NCI-H1105 (cell line): ENCODE measurements around the gene NLRX1.
A peak's percentile ranks its signal among the peaks of the same experiment; 100 is the strongest.
"Not testable (repeated sequence)": the region's sequence is repeated elsewhere in the genome, so short reads cannot be mapped to it uniquely, and the experiment has no call there.

Experiments used
- DNase-seq: peaks from one replicate; lab custom pipeline; 2025; lab: John Stamatoyannopoulos, UW

The NLRX1 gene, protein sequence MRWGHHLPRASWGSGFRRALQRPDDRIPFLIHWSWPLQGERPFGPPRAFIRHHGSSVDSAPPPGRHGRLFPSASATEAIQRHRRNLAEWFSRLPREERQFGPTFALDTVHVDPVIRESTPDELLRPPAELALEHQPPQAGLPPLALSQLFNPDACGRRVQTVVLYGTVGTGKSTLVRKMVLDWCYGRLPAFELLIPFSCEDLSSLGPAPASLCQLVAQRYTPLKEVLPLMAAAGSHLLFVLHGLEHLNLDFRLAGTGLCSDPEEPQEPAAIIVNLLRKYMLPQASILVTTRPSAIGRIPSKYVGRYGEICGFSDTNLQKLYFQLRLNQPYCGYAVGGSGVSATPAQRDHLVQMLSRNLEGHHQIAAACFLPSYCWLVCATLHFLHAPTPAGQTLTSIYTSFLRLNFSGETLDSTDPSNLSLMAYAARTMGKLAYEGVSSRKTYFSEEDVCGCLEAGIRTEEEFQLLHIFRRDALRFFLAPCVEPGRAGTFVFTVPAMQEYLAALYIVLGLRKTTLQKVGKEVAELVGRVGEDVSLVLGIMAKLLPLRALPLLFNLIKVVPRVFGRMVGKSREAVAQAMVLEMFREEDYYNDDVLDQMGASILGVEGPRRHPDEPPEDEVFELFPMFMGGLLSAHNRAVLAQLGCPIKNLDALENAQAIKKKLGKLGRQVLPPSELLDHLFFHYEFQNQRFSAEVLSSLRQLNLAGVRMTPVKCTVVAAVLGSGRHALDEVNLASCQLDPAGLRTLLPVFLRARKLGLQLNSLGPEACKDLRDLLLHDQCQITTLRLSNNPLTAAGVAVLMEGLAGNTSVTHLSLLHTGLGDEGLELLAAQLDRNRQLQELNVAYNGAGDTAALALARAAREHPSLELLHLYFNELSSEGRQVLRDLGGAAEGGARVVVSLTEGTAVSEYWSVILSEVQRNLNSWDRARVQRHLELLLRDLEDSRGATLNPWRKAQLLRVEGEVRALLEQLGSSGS

DNA sequence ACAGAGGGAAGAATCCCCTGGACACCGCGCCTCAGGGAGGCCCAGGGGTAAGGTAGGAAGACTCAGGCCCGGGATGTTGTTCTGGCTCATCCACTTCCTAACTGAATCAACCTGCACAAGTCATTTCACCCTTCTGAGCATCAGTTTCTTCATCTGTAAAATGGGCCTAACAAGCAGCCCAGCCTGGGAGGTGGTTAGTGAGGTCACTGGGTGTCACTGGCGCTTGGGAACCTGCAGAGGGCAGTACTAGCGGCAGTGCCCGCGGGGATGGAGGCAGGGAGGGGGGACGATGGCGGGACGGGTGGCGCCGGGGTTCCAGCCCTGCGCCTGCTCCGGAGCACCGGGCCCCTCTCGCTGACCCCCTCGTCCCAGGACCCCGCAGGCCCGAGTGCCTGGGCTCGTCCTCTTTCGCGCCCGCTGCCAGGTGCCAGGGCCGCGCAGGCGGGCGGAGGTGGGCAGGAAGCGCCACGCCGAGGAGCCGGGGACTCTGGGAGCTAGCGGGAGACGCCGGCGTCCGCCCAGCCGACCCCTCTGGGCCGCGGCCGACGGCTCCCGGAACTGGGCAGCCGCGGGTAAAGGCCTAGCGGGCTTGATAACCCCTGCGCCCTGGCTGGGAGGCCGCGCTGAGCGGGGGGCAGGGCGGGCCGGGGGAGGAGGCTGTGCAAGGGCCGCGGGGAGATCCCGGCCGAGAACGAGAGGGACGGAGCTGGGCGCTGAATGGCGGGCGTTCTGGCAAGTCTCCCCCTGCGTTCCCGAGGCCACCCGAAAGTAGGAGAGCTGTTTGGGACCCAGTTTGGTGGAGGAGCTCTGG, at the start of gene NLRX1:
TSS of gene NLRX1 (plus strand) at position 255 of the 811 bp plus-strand sequence. CDS start 2,679 bp downstream, outside the sequence.
- no peak for DNase-seq

DNA sequence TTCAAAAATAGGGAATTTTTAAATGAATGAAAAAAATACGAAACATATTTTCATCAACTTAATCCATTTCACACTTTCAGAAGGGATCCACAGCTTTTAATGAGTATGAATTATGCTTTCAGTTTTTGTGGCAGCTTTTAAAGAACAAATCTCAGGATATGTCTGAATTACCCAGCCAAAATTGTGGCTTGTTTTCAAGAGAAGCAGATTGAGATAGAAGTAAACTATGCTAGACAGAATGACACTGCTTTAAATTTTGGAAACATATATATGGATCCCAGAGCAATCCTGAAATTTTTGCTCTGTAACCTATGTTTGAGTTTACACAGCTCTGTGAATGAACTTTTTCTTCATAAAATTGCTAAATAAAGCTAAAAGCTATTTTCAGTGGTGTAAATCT, 49.6 kb upstream of the NLRX1 start:
- no peak for DNase-seq

DNA sequence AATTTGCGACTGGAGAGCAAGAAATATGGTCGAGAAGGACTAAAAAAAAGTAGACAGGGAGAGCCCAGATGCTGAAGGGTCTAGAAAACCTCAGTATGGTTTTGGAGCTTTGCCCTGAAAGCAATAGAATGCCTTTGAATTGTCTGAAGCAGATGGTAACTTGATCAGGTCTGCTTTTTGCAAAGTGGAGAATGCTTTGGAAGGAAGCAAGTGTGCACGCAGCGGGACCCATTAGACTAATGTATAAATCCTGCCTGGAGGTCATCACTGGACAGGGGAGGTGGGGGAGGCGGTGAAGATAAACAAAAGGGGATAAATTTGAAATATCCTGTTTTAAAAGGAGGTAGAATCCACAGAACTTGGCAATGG, 47.9 kb upstream of the NLRX1 start:
- DNase-seq = peak; percentile 45

DNA sequence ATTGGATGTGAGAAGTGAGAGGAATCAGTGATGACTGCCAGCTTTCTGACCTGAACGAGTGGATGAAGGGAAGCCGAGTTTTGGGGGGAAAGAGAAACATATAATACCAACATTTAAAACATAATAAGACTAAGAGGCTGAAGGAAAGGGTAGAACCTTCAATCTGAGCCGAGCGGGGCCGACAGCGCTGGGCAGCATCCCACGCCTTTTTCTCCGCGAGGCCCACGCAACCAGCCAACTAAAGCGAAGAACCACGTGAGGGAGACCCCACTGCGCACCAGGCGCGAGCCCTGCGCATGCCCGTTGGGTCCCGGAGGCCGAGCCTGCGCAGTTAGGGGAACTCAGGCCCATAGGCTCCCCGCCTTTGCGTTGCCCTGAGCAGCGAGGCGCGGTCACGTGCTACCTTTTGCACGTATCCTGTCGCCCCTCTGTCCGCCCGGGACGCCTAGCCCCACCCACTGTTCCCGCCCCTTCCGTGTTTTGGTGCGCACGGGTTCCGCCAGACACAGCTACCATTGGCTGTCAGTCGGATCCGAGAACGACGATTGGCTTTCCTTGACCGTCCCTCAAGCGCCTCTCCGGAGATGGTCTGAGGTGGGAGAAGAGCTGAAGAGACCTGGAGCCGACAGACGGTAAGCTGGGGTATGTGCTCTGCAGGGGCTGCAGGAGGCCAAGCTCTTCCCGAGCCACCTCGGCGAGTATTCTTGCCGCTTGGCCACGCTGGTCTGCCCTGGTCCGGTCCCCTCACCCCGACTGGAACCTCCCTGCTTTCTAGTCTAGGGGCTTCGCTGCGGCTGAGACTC, 47.3 kb upstream of the NLRX1 start, which contains the start of gene HINFP:
TSS of gene HINFP (plus strand) at position 573 of the 803 bp plus-strand sequence. CDS start 5,365 bp downstream, outside the sequence.
- peak; percentile 100 for DNase-seq

DNA sequence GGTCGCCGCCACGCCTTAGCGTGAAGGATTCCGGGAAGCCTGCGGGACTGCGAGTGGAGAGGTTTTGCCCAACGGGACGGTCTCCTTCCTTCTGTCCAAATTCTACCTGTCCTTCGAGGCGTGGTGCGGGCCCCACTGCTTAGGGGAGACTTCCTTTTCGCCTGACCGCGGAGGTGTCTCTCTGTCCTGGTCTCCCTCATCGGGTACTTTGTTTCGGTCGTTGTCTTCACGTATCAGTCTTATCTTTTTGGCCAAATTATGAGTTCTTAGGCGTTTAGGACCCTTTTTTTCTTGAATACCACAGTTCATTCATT, 46.8 kb upstream of the NLRX1 start:
- DNase-seq = no peak

DNA sequence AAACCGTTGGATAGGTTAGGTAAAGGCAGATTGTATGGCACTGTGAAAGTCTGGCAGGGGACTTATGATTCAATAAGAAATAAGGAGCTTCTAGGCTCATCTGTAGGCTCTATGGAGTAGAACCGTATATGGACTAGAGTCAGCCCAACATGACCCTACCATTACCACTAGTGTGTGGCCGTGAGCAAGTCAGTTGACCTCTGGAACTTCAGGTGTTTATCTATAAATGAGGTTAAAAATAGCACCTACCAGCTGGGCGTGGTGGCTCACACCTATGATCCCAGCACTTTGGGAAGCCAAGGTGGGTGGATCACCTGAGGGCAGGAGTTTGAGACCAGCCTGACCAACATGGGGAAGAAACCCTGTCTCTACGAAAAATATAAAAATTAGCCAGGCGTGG, 42.7 kb upstream of the NLRX1 start:
- no peak for DNase-seq

DNA sequence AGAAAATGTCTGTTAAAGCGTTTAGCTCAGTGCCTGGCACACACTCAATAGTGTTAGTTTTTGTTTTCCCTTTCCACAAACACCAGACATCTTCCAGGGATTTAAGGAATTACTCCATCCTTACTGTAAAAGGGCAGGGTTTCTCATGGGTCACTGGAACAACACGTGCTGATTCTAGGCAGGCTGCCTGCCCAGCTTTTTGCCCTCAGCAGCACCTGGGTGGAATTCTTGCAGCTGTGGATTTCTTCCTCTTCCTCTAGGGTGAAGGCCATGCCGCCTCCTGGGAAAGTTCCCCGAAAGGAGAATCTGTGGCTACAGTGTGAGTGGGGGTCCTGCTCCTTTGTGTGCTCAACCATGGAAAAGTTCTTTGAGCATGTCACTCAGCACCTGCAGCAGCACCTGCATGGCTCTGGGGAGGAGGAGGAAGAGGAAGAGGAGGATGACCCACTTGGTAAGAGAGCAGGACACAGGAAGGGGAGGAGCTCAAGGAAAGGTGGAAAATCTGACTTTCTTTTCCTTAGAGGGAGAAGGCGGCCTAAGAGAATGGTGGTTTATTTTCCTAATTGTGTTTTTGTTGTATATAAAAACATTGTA, 41.8 kb upstream of the NLRX1 start:
- no peak for DNase-seq

DNA sequence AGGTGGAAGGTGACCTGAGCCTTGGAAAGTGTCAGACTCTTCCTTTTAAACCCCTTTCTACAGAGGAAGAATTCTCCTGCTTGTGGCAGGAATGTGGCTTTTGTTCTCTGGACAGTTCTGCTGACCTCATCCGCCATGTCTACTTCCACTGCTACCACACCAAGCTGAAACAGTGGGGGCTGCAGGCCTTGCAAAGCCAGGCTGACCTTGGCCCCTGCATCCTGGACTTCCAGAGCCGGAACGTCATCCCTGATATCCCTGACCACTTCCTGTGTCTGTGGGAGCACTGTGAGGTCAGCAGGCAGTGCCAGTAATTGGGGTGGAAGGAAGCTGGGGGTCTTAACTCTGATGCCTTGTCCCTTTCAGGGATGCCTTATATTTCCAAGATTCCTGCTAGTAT, 37.9 kb upstream of the NLRX1 start:
- no peak for DNase-seq

DNA sequence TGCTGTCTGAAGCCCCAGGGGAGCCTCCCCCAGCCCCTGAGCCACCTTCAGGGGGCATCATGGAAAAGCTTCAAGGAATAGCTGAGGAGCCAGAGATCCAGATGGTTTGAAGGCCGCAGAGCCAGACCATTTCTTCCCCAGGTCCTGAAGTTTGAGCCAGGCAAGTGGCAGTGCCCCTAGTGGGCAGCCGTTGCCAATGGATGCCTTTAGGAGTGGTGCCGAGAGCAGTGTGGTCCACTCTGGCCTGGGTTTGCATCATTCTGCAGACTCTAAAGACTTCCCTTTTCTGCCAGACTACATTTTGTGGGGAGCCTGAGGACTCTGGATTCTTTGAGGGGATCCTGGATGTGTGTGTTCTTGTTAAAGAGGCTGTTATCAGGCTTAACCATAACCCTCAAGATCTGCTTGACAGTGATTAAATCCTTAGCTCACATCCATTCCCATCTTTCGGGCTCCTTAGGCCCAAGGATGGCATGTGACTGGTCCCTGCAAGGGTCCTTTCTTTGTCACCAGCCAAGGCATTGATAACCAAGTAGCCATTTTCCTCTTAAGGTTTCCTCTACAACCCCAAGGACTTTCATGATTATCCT, 34.0 kb upstream of the NLRX1 start:
- DNase-seq = no peak

DNA sequence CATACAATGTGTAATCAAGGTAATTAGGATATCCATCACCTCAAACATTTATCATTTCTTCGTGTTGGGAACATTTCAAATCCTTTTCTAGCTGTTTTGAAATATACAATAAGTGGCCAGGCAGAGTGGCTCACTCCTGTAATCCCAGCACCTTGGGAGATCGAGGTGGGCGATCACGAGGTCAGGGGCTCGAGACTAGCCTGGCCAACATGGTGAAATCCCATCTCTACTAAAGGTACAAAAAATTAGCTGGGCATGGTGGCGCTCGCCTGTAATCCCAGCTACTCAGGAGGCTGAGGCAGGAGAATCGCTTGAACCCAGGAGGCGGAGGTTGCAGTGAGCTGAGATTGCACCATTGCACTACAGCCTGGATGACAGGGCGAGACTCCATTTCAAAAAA, 29.2 kb upstream of the NLRX1 start:
- not testable (repeated sequence) for DNase-seq

DNA sequence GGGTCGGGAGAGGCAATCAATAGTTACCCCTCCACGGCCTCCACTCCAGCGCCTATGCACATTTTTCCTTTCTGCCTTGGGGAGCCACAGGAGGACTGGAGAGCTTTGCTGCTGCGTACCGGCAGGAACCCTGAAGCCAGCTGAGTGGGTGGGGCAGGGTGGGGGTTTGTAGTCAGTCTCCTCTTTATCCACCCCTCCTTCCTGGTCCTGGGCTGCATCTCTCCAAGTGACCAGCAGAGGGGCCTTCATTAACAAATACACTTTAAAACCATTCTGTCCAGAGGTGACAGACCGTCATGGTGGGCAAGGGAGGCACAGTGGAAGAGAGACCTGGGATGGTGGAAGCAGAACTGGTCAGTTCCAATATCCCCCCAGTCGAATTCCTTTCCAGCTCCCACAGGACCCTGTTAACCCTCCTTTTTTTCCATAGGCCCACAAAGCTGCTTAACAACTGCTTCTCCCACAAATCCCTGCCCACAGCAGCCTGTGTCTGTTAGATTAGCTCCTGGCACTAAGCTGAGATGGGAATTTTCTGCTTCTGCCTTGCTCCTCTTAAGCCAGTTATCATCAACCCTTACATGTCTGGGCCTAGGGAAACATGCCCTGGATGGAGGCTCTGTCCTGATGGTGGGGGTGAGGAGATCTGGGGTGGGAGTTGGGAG, 23.6 kb upstream of the NLRX1 start:
- DNase-seq = peak; percentile 29

DNA sequence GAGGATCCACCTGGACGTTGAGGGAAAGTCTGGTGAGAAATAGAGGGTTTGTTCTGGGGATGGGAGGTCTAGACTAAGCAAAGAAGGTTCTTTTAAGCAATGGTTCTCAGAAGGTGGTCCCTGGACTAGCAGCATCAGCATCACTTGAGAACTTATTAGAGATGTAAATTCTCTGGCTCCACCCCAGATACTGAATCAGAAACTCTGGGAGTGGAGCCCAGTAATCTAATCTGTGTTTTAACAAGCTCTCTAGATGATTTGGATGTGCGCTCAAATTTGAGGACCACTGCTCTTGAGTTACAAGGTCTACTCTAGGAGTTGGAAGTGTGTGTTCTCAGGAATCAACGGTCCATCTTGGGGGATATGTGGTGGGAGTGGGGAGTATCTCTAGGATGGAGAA, 23.0 kb upstream of the NLRX1 start:
- DNase-seq = no peak

DNA sequence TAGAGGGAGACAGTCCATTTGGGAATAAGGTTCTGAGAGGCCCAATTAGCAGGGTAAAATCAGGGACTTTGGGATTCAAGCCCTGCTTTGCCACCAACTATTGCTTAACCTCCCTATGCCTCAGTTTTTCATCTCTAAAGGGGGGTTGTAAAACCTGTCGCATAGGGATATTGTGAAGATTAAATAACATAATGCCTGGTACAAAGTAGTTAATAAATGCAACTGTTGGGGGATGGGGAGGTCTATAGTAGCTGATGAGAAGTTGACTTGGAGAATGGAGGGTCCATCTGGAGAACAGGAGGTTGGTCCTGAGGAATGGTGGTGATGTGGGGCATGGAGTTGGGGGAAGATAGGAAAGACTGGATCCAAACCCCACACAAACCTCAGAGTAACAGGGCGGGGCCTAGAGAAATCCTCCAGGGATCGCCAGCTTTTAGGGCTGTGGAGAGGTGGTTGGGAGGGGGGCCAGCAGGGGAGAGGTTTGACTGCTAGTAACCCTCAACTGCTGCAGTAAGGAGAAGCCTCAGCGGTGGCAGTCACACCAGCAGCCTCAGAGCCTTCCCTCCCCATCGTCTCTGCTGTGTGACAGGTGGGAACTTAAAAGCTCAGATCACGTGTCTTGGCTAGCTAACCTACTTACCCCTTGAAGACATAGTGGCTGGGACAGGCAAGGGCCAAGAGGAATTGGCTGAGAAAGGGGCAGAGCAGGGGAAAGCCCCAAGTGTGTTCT, 20.8 kb upstream of the NLRX1 start:
- peak; percentile 28 for DNase-seq

DNA sequence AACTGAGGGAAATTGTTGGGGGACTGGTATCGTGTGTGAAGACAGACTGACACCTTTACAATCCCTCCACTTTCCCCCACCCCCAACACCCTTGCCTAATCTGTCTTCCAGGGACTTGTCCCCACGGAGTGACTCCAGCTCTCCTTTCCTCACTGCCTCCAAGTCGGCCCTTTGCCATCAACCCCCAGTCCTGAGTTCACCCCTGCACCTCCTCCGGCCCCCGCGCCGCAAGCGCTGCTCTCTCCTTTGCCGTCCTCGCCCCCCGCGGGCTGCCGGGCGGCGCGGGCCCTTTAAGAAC, 19.9 kb upstream of the NLRX1 start:
- DNase-seq = no peak

DNA sequence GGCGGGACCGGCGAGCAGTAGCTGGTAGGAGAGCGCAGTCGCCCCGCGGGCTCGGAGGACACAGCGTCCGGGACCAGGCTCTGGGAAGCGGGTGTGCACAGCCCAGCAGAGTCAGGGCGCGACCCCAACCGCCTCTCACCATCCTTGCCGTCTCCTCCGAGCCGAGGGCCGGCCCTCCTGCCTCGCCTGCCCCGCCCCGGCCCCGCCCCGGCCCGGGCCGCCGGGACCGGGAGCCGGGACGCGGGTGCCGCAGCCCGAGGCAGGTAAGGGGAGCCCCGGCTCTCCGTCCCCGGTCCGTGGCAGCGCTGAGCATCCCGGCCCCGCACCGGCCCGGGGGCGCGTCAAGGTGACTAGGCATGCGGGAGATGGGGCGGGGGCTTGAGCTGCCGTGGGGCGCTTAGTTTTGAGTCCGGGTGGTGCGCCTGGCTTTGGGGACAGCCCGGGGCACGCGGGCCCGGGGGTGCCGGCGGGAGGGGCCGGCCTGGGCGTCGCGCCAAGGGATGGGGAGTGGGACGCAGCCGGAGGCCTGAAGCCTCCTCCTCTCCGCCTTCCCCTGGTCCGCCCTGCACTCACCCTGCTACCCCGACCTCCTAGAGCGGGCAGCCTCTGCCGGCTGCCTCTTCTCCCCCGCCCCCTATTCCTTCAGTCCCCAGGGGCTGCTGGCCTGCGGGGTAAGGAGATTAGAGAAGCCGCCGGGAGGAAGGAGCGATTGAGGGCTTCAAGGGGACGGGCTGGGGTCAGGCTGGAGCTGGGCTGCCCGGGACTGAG, 19.3 kb upstream of the NLRX1 start, which contains the start of gene ABCG4:
TSS of gene ABCG4 (plus strand) at position 35 of the 768 bp plus-strand sequence. CDS start 914 bp downstream, outside the sequence.
- peak; percentile 38 for DNase-seq

DNA sequence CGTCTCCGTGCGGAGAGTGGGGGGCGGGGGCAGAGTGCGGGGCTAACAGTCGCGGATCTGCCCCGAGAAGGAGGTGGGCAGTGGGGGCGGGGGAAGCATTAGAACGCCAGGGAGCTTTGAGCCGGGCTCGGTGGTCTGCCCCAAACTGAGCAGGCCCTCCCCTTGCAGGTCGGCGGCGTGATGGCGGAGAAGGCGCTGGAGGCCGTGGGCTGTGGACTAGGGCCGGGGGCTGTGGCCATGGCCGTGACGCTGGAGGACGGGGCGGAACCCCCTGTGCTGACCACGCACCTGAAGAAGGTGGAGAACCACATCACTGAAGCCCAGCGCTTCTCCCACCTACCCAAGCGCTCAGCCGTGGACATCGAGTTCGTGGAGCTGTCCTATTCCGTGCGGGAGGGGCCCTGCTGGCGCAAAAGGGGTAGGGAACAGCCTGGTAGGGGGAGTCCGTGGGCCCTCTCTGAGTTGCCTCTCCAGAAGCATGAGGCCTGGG, 18.7 kb upstream of the NLRX1 start:
- no peak for DNase-seq

DNA sequence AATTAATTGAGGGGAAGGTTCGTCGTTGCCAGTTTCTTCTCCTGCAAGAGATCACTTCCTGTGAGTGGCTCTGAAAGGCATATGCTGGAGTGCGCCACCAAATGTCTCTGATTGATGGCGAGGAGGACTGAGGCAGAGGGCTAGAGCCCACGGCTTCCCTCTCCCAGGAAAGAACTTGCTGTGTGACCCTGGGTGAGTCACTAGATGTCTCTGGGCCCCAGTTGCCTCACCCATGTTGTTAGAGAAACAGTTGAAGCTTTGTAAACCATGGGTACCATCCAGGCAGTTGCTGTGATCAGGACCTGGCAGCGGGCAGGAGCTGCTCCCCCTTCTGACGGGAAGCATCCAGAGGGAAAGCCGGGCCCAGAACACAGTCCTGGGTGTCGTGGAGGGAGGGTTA, 16.5 kb upstream of the NLRX1 start:
- DNase-seq = no peak

DNA sequence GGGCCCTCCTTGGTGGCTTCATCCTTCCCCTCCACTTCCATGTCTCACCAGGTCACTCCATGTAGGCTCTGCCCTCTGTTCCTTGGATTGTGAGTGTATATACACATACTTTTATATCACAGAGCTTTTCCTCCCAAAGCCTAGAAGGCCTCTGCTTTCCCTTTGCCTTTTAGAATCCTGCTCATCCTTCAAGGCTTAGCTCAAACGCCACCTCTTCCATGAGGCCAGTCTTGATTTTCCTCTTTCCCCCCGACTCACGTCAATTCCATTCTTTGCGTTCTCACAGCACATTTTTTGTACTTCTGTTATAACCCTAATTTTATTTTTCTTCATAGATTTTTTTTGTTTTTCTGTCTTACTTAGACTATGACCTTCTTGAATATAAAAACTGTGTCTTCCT, 15.9 kb upstream of the NLRX1 start:
- no peak for DNase-seq
